ENCODE results near the gene PPP1R37. TPM values are rescaled to one million over a fixed set of nuclear protein-coding genes. Genes with fewer than 3 reads are reported as not detected.

Gene PPP1R37
- total RNA-seq, 2 donors from 2014 or later, result 19.6 to 22.6 TPM

GRCh38 chr19:45066921-45067661 is 25.9 kb upstream of the PPP1R37 start:
- no peak for TF ChIP-seq CTCF (IDR thresholded peaks at IDR 0.05)
- H3K4me1 ChIP-seq (ENCODE audit: control insufficient read depth in 1 of 2, low read depth in 2 of 2), result no peaks in the 10 kb centered on the region
- ATAC-seq (ENCODE audit: insufficient number of reproducible peaks, low FRiP score, low read depth), result no peak
- no peak for DNase-seq (ENCODE audit: low spot score)
- no peak overlapping the region for H3K27ac ChIP-seq
- H3K36me3 ChIP-seq, result peaks cover 62% of the 10 kb centered on the region
- H3K9me3 ChIP-seq, result no peaks in the 10 kb centered on the region
- H3K4me3 ChIP-seq, result no peak overlapping the region
- no peaks in the 10 kb centered on the region for H3K27me3 ChIP-seq (replicated peaks; ENCODE audit: insufficient read depth)

GRCh38 chr19:45068041-45068440 is 24.9 kb upstream of the PPP1R37 start:
- Histone ChIP-seq H3K36me3 (peaks cover 55% of the 10 kb centered on the region), H3K4me1 (ENCODE audit: control insufficient read depth in 1 of 2, low read depth in 2 of 2) (no peaks in the 10 kb centered on the region), H3K4me3 (no peak overlapping the region), H3K27ac (no peak overlapping the region), H3K9me3 (no peaks in the 10 kb centered on the region), H3K27me3 (replicated peaks; ENCODE audit: insufficient read depth) (no peaks in the 10 kb centered on the region)
- DNase-seq (ENCODE audit: low spot score), result no peak
- no peak for TF ChIP-seq CTCF (IDR thresholded peaks at IDR 0.05)
- ATAC-seq (ENCODE audit: insufficient number of reproducible peaks, low FRiP score, low read depth), result no peak

GRCh38 chr19:45069056-45069455 is 23.9 kb upstream of the PPP1R37 start:
- no peaks in the 10 kb centered on the region for H3K27me3 ChIP-seq (replicated peaks; ENCODE audit: insufficient read depth)
- H3K4me1 ChIP-seq (ENCODE audit: control insufficient read depth in 1 of 2, low read depth in 2 of 2), result no peaks in the 10 kb centered on the region
- TF ChIP-seq CTCF (IDR thresholded peaks at IDR 0.05), result no peak
- DNase-seq (ENCODE audit: low spot score) (no peak), ATAC-seq (ENCODE audit: insufficient number of reproducible peaks, low FRiP score, low read depth) (no peak)
- no peaks in the 10 kb centered on the region for H3K9me3 ChIP-seq
- H3K4me3 ChIP-seq, result no peak overlapping the region
- no peak overlapping the region for H3K27ac ChIP-seq
- H3K36me3 ChIP-seq, result peaks cover 49% of the 10 kb centered on the region

GRCh38 chr19:45070214-45070613 is 22.8 kb upstream of the PPP1R37 start:
- TF ChIP-seq CTCF (IDR thresholded peaks at IDR 0.05), result no peak
- DNase-seq (ENCODE audit: low spot score) (no peak), ATAC-seq (ENCODE audit: insufficient number of reproducible peaks, low FRiP score, low read depth) (no peak)
- Histone ChIP-seq H3K36me3 (peaks cover 40% of the 10 kb centered on the region), H3K27ac (no peak overlapping the region), H3K4me1 (ENCODE audit: control insufficient read depth in 1 of 2, low read depth in 2 of 2) (no peaks in the 10 kb centered on the region), H3K9me3 (no peaks in the 10 kb centered on the region), H3K27me3 (replicated peaks; ENCODE audit: insufficient read depth) (no peaks in the 10 kb centered on the region), H3K4me3 (no peak overlapping the region)

GRCh38 chr19:45070861-45071544 is 22.0 kb upstream of the PPP1R37 start:
- Histone ChIP-seq H3K27ac (no peak overlapping the region), H3K4me3 (no peak overlapping the region), H3K36me3 (peaks cover 33% of the 10 kb centered on the region), H3K9me3 (no peaks in the 10 kb centered on the region), H3K27me3 (replicated peaks; ENCODE audit: insufficient read depth) (no peaks in the 10 kb centered on the region), H3K4me1 (ENCODE audit: control insufficient read depth in 1 of 2, low read depth in 2 of 2) (no peaks in the 10 kb centered on the region)
- no peak for TF ChIP-seq CTCF (IDR thresholded peaks at IDR 0.05)
- no peak for ATAC-seq (ENCODE audit: insufficient number of reproducible peaks, low FRiP score, low read depth)
- no peak for DNase-seq (ENCODE audit: low spot score)
